H1 (cell line): ENCODE measurements around the gene CDH8. TPM values are rescaled to one million over a fixed set of nuclear protein-coding genes. Genes with fewer than 3 reads are reported as not detected.

ENCODE experiments used
- CTCF ChIA-PET: fragments of 300-600 bp; sonication (Branson Sonifier 250); formaldehyde crosslinking; loops from one replicate; lab custom pipeline; 2021; ENCODE audit not compliant: partially characterized antibody; lab: Charles Lee
- POLR2A ChIA-PET: fragments of 300-600 bp; sonication (Branson Sonifier 250); formaldehyde crosslinking; loops from one replicate; lab custom pipeline; 2021; ENCODE audit warnings: inconsistent platforms; ENCODE audit not compliant: partially characterized antibody; lab: Charles Lee
- DNase-seq, 2 experiments: peaks; one replicate each; pipeline versions ENCODE4 v3.0.0 to v3.0.0-alpha.2; 2010 to 2022; ENCODE audit warnings: low spot score in 2 of 2, low read depth in 1 of 2, mixed read lengths in 1 of 2
- FAIRE-seq: peaks from 2 replicates; lab custom pipeline; 2011; peaks lifted over from hg19 to GRCh38; lab: Jason Lieb, UNC
- H2AFZ ChIP-seq: 2 replicates; pipeline ENCODE4 v1.8.1; 2012; ENCODE audit warnings: low read length, inconsistent platforms
- H2AK5ac ChIP-seq: 2 replicates; pipeline ENCODE4 v1.6.1; 2013; ENCODE audit warnings: low read depth, low read length
- H2BK120ac ChIP-seq: replicated peaks from 2 replicates; pipeline ENCODE3; 2013; ENCODE audit warnings: low read depth, low read length, inconsistent platforms
- H2BK12ac ChIP-seq: 2 replicates; pipeline ENCODE4 v1.6.1; 2013; ENCODE audit warnings: low read depth, low read length
- H2BK15ac ChIP-seq: 2 replicates; pipeline ENCODE4 v1.6.1; 2013; ENCODE audit warnings: low read length
- H2BK20ac ChIP-seq: 2 replicates; pipeline ENCODE4 v1.6.1; 2013; ENCODE audit warnings: low read length
- H2BK5ac ChIP-seq: 2 replicates; pipeline ENCODE4 v1.6.1; 2013; ENCODE audit warnings: low read depth, low read length
- H3K14ac ChIP-seq: 2 replicates; pipeline ENCODE4 v1.6.1; 2013; ENCODE audit warnings: inconsistent platforms; ENCODE audit not compliant: insufficient read length
- H3K18ac ChIP-seq: 2 replicates; pipeline ENCODE4 v1.6.1; 2013; ENCODE audit warnings: low read length; ENCODE audit errors: extremely low read depth
- H3K23ac ChIP-seq: 2 replicates; pipeline ENCODE4 v1.6.1; 2013; ENCODE audit warnings: inconsistent platforms; ENCODE audit not compliant: insufficient read length
- H3K23me2 ChIP-seq: 2 replicates; pipeline ENCODE4 v1.6.1; 2013; ENCODE audit warnings: low read depth, low read length
- H3K27ac ChIP-seq: 2 replicates; pipeline ENCODE4 v1.6.1; 2011; ENCODE audit warnings: low read depth, low read length, inconsistent platforms
- H3K27me3 ChIP-seq, 4 experiments: replicated peaks in 1 of 4; 1 replicate in 1 of 4; 2 replicates in 3 of 4; pipeline versions ENCODE4 v1.6.1 to v1.8.1; 2011 to 2013; ENCODE audit warnings: low read length in 3 of 4, mild to moderate bottlenecking in 3 of 4, inconsistent platforms in 2 of 4, mixed read lengths in 2 of 4, moderate library complexity in 1 of 4; ENCODE audit not compliant: control insufficient read depth in 3 of 4, insufficient read depth in 3 of 4; ENCODE audit errors: extremely low read depth in 1 of 4
- H3K36me3 ChIP-seq, 4 experiments: 2 replicates each; pipeline versions ENCODE4 v1.6.1 to v1.8.1; 2011 to 2013; ENCODE audit warnings: mild to moderate bottlenecking in 4 of 4, low read length in 3 of 4, moderate library complexity in 2 of 4, control low read depth in 1 of 4, inconsistent platforms in 1 of 4; ENCODE audit not compliant: insufficient read depth in 4 of 4, control insufficient read depth in 2 of 4
- H3K4ac ChIP-seq: replicated peaks from 2 replicates; pipeline ENCODE3; 2013; ENCODE audit warnings: low read length, low read depth, mixed read lengths, inconsistent platforms; ENCODE audit not compliant: insufficient read length
- H3K4me1 ChIP-seq, 4 experiments: replicated peaks in 1 of 4; 1 replicate in 1 of 4; 2 replicates in 3 of 4; pipeline versions ENCODE4 v1.6.1 to v1.8.1; 2011 to 2013; ENCODE audit warnings: low read length in 3 of 4, inconsistent platforms in 2 of 4, mixed read lengths in 1 of 4; ENCODE audit not compliant: insufficient read depth in 4 of 4, control insufficient read depth in 3 of 4
- H3K4me2 ChIP-seq, 2 experiments: 2 replicates each; pipeline versions ENCODE4 v1.6.1 to v1.8.1; 2011 to 2013; ENCODE audit warnings: low read depth in 2 of 2, low read length in 2 of 2, control low read depth in 1 of 2, inconsistent platforms in 1 of 2, mild to moderate bottlenecking in 1 of 2; ENCODE audit not compliant: insufficient read depth in 1 of 2
- H3K4me3 ChIP-seq, 4 experiments: fragments of 200-600, 300-600 bp in 1 of 4; sonication (generic), shearing (Covaris generic), sonication (Bioruptor Twin) in 1 of 4; 2 replicates each; pipeline versions ENCODE4 v1.5.1 to v1.8.1; 2011 to 2016; ENCODE audit warnings: low read length in 4 of 4, low read depth in 3 of 4, control low read depth in 2 of 4, inconsistent platforms in 2 of 4, mild to moderate bottlenecking in 2 of 4, mixed read lengths in 1 of 4, moderate library complexity in 1 of 4; ENCODE audit not compliant: insufficient read depth in 2 of 4; ENCODE audit errors: extremely low read depth in 1 of 4
- H3K56ac ChIP-seq: replicated peaks from 2 replicates; pipeline ENCODE3; 2013; ENCODE audit warnings: low read depth, mild to moderate bottlenecking, mixed read lengths, low read length, inconsistent platforms; ENCODE audit not compliant: insufficient read length
- H3K79me1 ChIP-seq: 2 replicates; pipeline ENCODE4 v1.6.1; 2013; ENCODE audit warnings: low read depth, low read length, control low read depth
- H3K79me2 ChIP-seq, 2 experiments: 2 replicates each; pipeline versions ENCODE4 v1.6.1 to v1.8.1; 2012 to 2013; ENCODE audit warnings: low read length in 2 of 2, mild to moderate bottlenecking in 2 of 2, inconsistent platforms in 1 of 2; ENCODE audit not compliant: insufficient read depth in 2 of 2, control insufficient read depth in 1 of 2
- H3K9ac ChIP-seq, 4 experiments: replicated peaks in 1 of 4; 1 replicate in 1 of 4; 2 replicates in 3 of 4; pipeline versions ENCODE4 v1.6.1 to v1.8.1; 2011 to 2013; ENCODE audit warnings: low read depth in 3 of 4, low read length in 3 of 4, control low read depth in 2 of 4, mild to moderate bottlenecking in 2 of 4, moderate library complexity in 2 of 4, inconsistent platforms in 1 of 4; ENCODE audit errors: extremely low read depth in 1 of 4
- H3K9me3 ChIP-seq, 2 experiments: 2 replicates each; pipeline versions ENCODE4 v1.6.1 to v1.8.1; 2012 to 2013; ENCODE audit warnings: mild to moderate bottlenecking in 2 of 2, moderate library complexity in 2 of 2, control low read depth in 1 of 2, inconsistent platforms in 1 of 2, low read depth in 1 of 2, low read length in 1 of 2, mixed read lengths in 1 of 2; ENCODE audit not compliant: insufficient read depth in 2 of 2
- H4K20me1 ChIP-seq, 2 experiments: replicated peaks in 1 of 2; 2 replicates each; pipeline versions ENCODE3 to v1.8.1; 2011 to 2013; ENCODE audit warnings: inconsistent platforms in 2 of 2, low read length in 2 of 2, mild to moderate bottlenecking in 1 of 2; ENCODE audit not compliant: insufficient read depth in 2 of 2, control insufficient read depth in 1 of 2
- H4K5ac ChIP-seq: 2 replicates; pipeline ENCODE4 v1.6.1; 2013; ENCODE audit warnings: low read length, low read depth, mixed read lengths, inconsistent platforms; ENCODE audit not compliant: insufficient read length
- H4K8ac ChIP-seq: 2 replicates; pipeline ENCODE4 v1.8.0; 2013; ENCODE audit warnings: mild to moderate bottlenecking, moderate library complexity, low read length, inconsistent platforms; ENCODE audit not compliant: insufficient read depth; ENCODE audit errors: extremely low read depth
- H4K91ac ChIP-seq: replicated peaks from 2 replicates; pipeline ENCODE3; 2013; ENCODE audit warnings: low read length, mixed read lengths, inconsistent platforms; ENCODE audit not compliant: insufficient read length
- ATF3 ChIP-seq: IDR thresholded peaks from 2 replicates; pipeline ENCODE4 v1.6.1; 2011; ENCODE audit warnings: low read depth, mild to moderate bottlenecking, low read length; ENCODE audit not compliant: insufficient read depth
- EGR1 ChIP-seq: IDR thresholded peaks from 2 replicates; pipeline ENCODE4 v1.6.1; 2011; ENCODE audit warnings: low read depth, low read length, borderline replicate concordance
- EP300 ChIP-seq, 2 experiments: IDR thresholded peaks; 1 replicate in 1 of 2; 2 replicates in 1 of 2; pipeline ENCODE4 v1.6.1; 2011 to 2012; ENCODE audit warnings: low read depth in 2 of 2, low read length in 2 of 2, mild to moderate bottlenecking in 2 of 2, borderline replicate concordance in 1 of 2, inconsistent platforms in 1 of 2, moderate library complexity in 1 of 2
- FOSL1 ChIP-seq: IDR thresholded peaks from 2 replicates; pipeline ENCODE4 v1.6.1; 2011; ENCODE audit warnings: mild to moderate bottlenecking, low read depth, low read length, moderate library complexity; ENCODE audit not compliant: insufficient read depth
- GABPA ChIP-seq: IDR thresholded peaks from 2 replicates; pipeline ENCODE4 v1.6.1; 2011; ENCODE audit warnings: mild to moderate bottlenecking, low read length, moderate library complexity, borderline replicate concordance; ENCODE audit not compliant: insufficient read depth
- JUN ChIP-seq: IDR thresholded peaks from 2 replicates; pipeline ENCODE4 v1.6.1; 2011; ENCODE audit warnings: low read depth, mild to moderate bottlenecking, improper control_type of control experiment, low read length
- RAD21 ChIP-seq, 2 experiments: IDR thresholded peaks in 1 of 2; conservative IDR thresholded peaks in 1 of 2; 2 replicates each; pipeline ENCODE4 v1.6.1; 2011; ENCODE audit warnings: low read depth in 2 of 2, low read length in 2 of 2, improper control_type of control experiment in 1 of 2, inconsistent platforms in 1 of 2, mild to moderate bottlenecking in 1 of 2, moderate library complexity in 1 of 2
- SIN3A ChIP-seq, 2 experiments: IDR thresholded peaks in 1 of 2; conservative IDR thresholded peaks in 1 of 2; 2 replicates each; pipeline ENCODE4 v1.6.1; 2011 to 2012; ENCODE audit warnings: low read length in 2 of 2, improper control_type of control experiment in 1 of 2, low read depth in 1 of 2, mild to moderate bottlenecking in 1 of 2
- SP1 ChIP-seq: IDR thresholded peaks from 2 replicates; pipeline ENCODE4 v1.6.1; 2011; ENCODE audit warnings: low read depth, low read length
- TAF1 ChIP-seq: IDR thresholded peaks from 2 replicates; pipeline ENCODE4 v1.6.1; 2011; ENCODE audit warnings: mild to moderate bottlenecking, low read depth, low read length
- YY1 ChIP-seq: IDR thresholded peaks from 2 replicates; pipeline ENCODE4 v1.6.1; 2011; ENCODE audit warnings: low read depth, mild to moderate bottlenecking, low read length
- WGBS, 2 experiments: shearing (Covaris generic) in 1 of 2; methylation state at CpG; one replicate each; pipeline versions ENCODE4 v1.1.6 to v1.1.7; 2013 to 2015; ENCODE audit warnings: low lambda C conversion rate in 2 of 2, mixed read lengths in 2 of 2, inconsistent platforms in 1 of 2, low coverage in 1 of 2, missing lambda C conversion rate in 1 of 2; ENCODE audit not compliant: insufficient replicate concordance in 2 of 2, insufficient coverage in 1 of 2, insufficient read length in 1 of 2; ENCODE audit errors: extremely low coverage in 1 of 2, missing lambda C conversion rate in 1 of 2; 5-methylcytosine and 5-hydroxymethylcytosine counted together
- polyA plus RNA-seq, 7 experiments: library from polyadenylated mRNA; depleted of rRNA in 3 of 7; stranded (reverse) in 5 of 7; unstranded in 2 of 7; fragments of >200 nt in 5 of 7; fragments of 200-250 nt in 2 of 7; gene quantifications; 1 replicate in 5 of 7; 2 replicates in 1 of 7; 4 replicates in 1 of 7; pipeline versions ENCODE4 v1.2.1 to v1.2.3, GENCODE V29; 2011 to 2013; ENCODE audit warnings: missing spikeins in 2 of 7, mixed read lengths in 2 of 7
- total RNA-seq: library from RNA; stranded (reverse); fragmentation: NEBNext Ultra II Directional; extraction: Animal tissue kit (Norgen Biotek cat#: 25700); gene quantifications from 2 replicates; pipeline ENCODE4 v1.2.1, GENCODE V29; 2021

Gene CDH8
- total and polyA plus RNA-seq, 2 of the 8 experiments (the other 6 are each of a cell fraction or from before 2014, with no cell fraction given): 7.7 to 8.4 TPM

- no peak overlapping the region for H2BK20ac ChIP-seq
- H4K20me1 ChIP-seq: no peaks in the 10 kb centered on the region
- H4K5ac ChIP-seq: no peak overlapping the region
- ChIA-PET CTCF (interaction anchor here (0.6 to 3.4 kb wide), 10 partner anchors 11 to 1206 kb away, joined by 3 to 13 read pairs (median 4); partner anchors contain the start of gene CDH8), POLR2A (interaction anchor here (0.7 kb wide), 1 partner anchor 11 kb away, joined by 3 read pairs; no protein-coding TSS in a partner anchor)
- WGBS, 2 experiments: 79% methylated on average over 4 of the region's 4 CpGs; no CpG with 5 or more reads in 1 of the 2 experiments
- H2BK5ac ChIP-seq: no peak overlapping the region
- H3K79me1 ChIP-seq: no peaks in the 10 kb centered on the region
- H3K9ac ChIP-seq: no peak overlapping the region
- H3K27ac ChIP-seq: no peak overlapping the region
- 0 out of 4 replicates have a peak, but pooled peaks cover 0 to 6% of the 10 kb centered on the region in 2 experiments for H3K9me3 ChIP-seq
- no peak overlapping the region for H3K18ac ChIP-seq
- H3K23me2 ChIP-seq: no peaks in the 10 kb centered on the region
- H2BK15ac ChIP-seq: no peak overlapping the region
- H4K8ac ChIP-seq: no peak overlapping the region
- no peak overlapping the region for H4K91ac ChIP-seq
- TF ChIP-seq GABPA (no peak), EP300 (IDR thresholded peaks at IDR 0.05; ENCODE audit: borderline replicate concordance in 1 of 2, low read depth in 2 of 2, low read length in 2 of 2) (no peak), EGR1 (no peak), ATF3 (no peak), YY1 (no peak), JUN (no peak), RAD21 (IDR thresholded peaks at IDR 0.05 in 1 of 2, conservative IDR thresholded peaks at IDR 0.05 in 1 of 2; ENCODE audit: low read depth in 2 of 2, low read length in 2 of 2) (no peak), SIN3A (conservative IDR thresholded peaks at IDR 0.05 in 1 of 2, IDR thresholded peaks at IDR 0.05 in 1 of 2; ENCODE audit: low read depth in 1 of 2, low read length in 2 of 2) (no peak), SP1 (no peak), FOSL1 (no peak), TAF1 (no peak)
- H3K14ac ChIP-seq: no peak overlapping the region
- no peak overlapping the region for H2BK12ac ChIP-seq
- no peak for DNase-seq
- FAIRE-seq: no peak
- no peak overlapping the region for H2AFZ ChIP-seq
- H2AK5ac ChIP-seq: no peak overlapping the region
- no peak overlapping the region for H3K56ac ChIP-seq
- no peak overlapping the region for H3K23ac ChIP-seq
- H3K4me1 ChIP-seq: peaks cover 0 to 3% (median 0%) of the 10 kb centered on the region in 4 experiments; a peak in 1 of 7 replicates
- no peak overlapping the region for H3K4me2 ChIP-seq
- no peak overlapping the region for H3K4ac ChIP-seq
- no peaks in the 10 kb centered on the region for H3K36me3 ChIP-seq
- no peaks in the 10 kb centered on the region for H3K79me2 ChIP-seq
- no peak overlapping the region for H2BK120ac ChIP-seq
- no peak overlapping the region for H3K4me3 ChIP-seq
- H3K27me3 ChIP-seq: no peaks in the 10 kb centered on the region
Observed at GRCh38 chr16:61945511-61945910, 90.7 kb downstream of the CDH8 start.
